Measurements from ENCODE around the gene CDH5.

DNA sequence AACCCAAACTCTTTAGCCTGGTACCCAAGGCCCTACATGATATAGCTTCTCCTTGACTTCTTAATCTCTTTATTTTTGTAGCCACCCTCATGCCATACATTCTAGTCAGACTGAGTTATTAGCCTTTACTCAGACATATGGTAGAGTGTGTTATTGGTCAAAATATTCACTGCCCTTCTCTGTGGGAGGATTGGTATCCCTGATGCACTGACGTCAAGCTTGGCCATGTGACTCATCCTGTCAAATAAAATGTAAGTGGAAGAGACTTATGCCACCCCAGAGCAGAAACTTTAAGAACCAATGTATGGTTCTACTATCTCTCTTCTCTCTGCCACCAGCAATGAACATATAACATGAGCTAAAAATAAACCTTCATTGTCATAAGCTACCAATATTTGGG is 48.4 kb downstream of the CDH5 start:
- TF ChIP-seq, protein P1, sequence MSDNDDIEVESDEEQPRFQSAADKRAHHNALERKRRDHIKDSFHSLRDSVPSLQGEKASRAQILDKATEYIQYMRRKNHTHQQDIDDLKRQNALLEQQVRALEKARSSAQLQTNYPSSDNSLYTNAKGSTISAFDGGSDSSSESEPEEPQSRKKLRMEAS (IDR thresholded peaks at IDR 0.05; ENCODE audit: low read depth) = no peak
- no peak for TF ChIP-seq MXI1 (IDR thresholded peaks at IDR 0.05; ENCODE audit: low read depth, low read length)
- TF ChIP-seq, protein P2, sequence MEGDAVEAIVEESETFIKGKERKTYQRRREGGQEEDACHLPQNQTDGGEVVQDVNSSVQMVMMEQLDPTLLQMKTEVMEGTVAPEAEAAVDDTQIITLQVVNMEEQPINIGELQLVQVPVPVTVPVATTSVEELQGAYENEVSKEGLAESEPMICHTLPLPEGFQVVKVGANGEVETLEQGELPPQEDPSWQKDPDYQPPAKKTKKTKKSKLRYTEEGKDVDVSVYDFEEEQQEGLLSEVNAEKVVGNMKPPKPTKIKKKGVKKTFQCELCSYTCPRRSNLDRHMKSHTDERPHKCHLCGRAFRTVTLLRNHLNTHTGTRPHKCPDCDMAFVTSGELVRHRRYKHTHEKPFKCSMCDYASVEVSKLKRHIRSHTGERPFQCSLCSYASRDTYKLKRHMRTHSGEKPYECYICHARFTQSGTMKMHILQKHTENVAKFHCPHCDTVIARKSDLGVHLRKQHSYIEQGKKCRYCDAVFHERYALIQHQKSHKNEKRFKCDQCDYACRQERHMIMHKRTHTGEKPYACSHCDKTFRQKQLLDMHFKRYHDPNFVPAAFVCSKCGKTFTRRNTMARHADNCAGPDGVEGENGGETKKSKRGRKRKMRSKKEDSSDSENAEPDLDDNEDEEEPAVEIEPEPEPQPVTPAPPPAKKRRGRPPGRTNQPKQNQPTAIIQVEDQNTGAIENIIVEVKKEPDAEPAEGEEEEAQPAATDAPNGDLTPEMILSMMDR (IDR thresholded peaks at IDR 0.05) = no peak
